Measurements from ENCODE around the gene LSG1. TPM values are rescaled to one million over a fixed set of nuclear protein-coding genes. Genes with fewer than 3 reads are reported as not detected.
A peak's percentile ranks its signal among the peaks of the same experiment; 100 is the strongest.

The LSG1 gene
- total RNA-seq = 13.3 TPM

- DNase-seq (ENCODE audit: low spot score) (peak; percentile 90), ATAC-seq (peak; percentile 94)
These were observed at the start of gene LSG1 for GRCh38 chr3:194671900-194672808. Gene LSG1 (minus strand): TSS chr3:194672191. CDS start chr3:194672162, 29 bp downstream.

- DNase-seq (ENCODE audit: low spot score) = no peak
- ATAC-seq = no peak
These were observed 48.1 kb upstream of the LSG1 start for GRCh38 chr3:194720048-194720447.

GRCh38 chr3:194718079-194718478 lies 46.1 kb upstream of the LSG1 start:
- ATAC-seq (no peak), DNase-seq (ENCODE audit: low spot score) (no peak)

GRCh38 chr3:194715022-194715800 lies 43.2 kb upstream of the LSG1 start:
- DNase-seq (ENCODE audit: low spot score) (no peak), ATAC-seq (no peak)

- no peak for DNase-seq (ENCODE audit: low spot score)
These were observed 42.6 kb upstream of the LSG1 start for GRCh38 chr3:194714564-194714963.

GRCh38 chr3:194714137-194714455 lies 42.1 kb upstream of the LSG1 start:
- DNase-seq (ENCODE audit: low spot score) (no peak), ATAC-seq (no peak)

More at GRCh38 chr3:194714564-194714963, 42.6 kb upstream of the LSG1 start:
- no peak for ATAC-seq

GRCh38 chr3:194713299-194714136 lies 41.5 kb upstream of the LSG1 start:
- ATAC-seq = no peak
- no peak for DNase-seq (ENCODE audit: low spot score)

- ATAC-seq = no peak
These were observed 39.9 kb upstream of the LSG1 start for GRCh38 chr3:194711913-194712312.

GRCh38 chr3:194711286-194711685 lies 39.3 kb upstream of the LSG1 start:
- DNase-seq (ENCODE audit: low spot score) (no peak), ATAC-seq (no peak)

More at GRCh38 chr3:194711913-194712312, 39.9 kb upstream of the LSG1 start:
- no peak for DNase-seq (ENCODE audit: low spot score)

- ATAC-seq (no peak), DNase-seq (ENCODE audit: low spot score) (no peak)
These were observed 35.2 kb upstream of the LSG1 start for GRCh38 chr3:194707147-194707540.

- no peak for DNase-seq (ENCODE audit: low spot score)
- no peak for ATAC-seq
These were observed 33.8 kb upstream of the LSG1 start for GRCh38 chr3:194705761-194706160.

GRCh38 chr3:194705227-194705626 lies 33.2 kb upstream of the LSG1 start:
- no peak for DNase-seq (ENCODE audit: low spot score)
- no peak for ATAC-seq

GRCh38 chr3:194702545-194702944 lies 30.6 kb upstream of the LSG1 start:
- DNase-seq (ENCODE audit: low spot score) = no peak
- no peak for ATAC-seq

- DNase-seq (ENCODE audit: low spot score) = no peak
- no peak for ATAC-seq
These were observed 24.7 kb upstream of the LSG1 start for GRCh38 chr3:194696702-194697101.

- ATAC-seq (no peak), DNase-seq (ENCODE audit: low spot score) (no peak)
These were observed 19.7 kb upstream of the LSG1 start for GRCh38 chr3:194691481-194692283.

GRCh38 chr3:194690501-194691372 lies 18.7 kb upstream of the LSG1 start:
- no peak for ATAC-seq
- no peak for DNase-seq (ENCODE audit: low spot score)

GRCh38 chr3:194689493-194689944 lies 17.5 kb upstream of the LSG1 start:
- ATAC-seq (no peak), DNase-seq (ENCODE audit: low spot score) (no peak)

GRCh38 chr3:194688946-194689345 lies 17.0 kb upstream of the LSG1 start:
- ATAC-seq (no peak), DNase-seq (ENCODE audit: low spot score) (peak; percentile 23)

- ATAC-seq (no peak), DNase-seq (ENCODE audit: low spot score) (no peak)
These were observed 16.3 kb upstream of the LSG1 start for GRCh38 chr3:194688200-194688740.

All from left lobe of liver (tissue), 2 donors.